HG02642 (cell line): ENCODE results near the gene GFPT2.

Experiments used
- ATAC-seq: cut with Tn5 transposase; IDR thresholded peaks from one replicate; pipeline ENCODE4 v1.9.1; 2021; ENCODE audit warnings: mild to moderate bottlenecking; ENCODE audit not compliant: unreplicated experiment, poor library complexity

Gene GFPT2

DNA sequence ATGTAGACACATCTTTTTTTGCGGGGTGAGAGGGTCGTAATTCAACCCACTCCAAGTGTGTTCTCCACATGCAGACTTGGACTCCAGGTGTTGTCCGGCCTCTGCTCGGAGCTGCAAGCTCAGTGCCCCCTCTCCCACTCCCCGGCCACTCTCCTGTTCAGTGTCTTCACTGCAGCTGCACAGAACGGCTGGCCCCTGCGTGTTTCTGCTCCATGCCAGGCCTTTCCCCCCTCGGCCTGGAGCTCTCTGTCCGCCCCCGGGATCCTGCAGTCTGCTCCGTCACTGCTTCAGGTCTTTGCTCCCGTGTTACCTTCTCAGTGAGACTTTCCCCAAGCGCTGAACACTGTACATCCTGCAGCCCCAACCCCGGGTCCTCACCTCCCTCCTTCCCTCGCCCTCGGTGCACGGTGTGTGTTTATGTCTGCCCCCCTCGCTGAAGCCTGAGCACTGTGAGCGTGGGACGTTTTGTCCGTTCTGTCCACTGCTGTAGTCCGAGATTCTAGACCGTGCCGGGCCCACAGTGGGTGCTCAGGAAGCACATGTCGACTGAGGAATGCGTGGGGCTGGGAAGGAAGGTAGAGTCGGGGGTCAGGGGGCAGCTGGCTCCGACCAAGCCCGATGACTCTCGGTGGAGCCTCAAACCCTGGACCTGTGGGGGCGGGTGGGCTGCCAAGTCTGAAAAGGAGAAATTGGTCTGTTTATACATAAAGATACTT lies 26.4 kb upstream of the GFPT2 start:
- no peak for ATAC-seq

DNA sequence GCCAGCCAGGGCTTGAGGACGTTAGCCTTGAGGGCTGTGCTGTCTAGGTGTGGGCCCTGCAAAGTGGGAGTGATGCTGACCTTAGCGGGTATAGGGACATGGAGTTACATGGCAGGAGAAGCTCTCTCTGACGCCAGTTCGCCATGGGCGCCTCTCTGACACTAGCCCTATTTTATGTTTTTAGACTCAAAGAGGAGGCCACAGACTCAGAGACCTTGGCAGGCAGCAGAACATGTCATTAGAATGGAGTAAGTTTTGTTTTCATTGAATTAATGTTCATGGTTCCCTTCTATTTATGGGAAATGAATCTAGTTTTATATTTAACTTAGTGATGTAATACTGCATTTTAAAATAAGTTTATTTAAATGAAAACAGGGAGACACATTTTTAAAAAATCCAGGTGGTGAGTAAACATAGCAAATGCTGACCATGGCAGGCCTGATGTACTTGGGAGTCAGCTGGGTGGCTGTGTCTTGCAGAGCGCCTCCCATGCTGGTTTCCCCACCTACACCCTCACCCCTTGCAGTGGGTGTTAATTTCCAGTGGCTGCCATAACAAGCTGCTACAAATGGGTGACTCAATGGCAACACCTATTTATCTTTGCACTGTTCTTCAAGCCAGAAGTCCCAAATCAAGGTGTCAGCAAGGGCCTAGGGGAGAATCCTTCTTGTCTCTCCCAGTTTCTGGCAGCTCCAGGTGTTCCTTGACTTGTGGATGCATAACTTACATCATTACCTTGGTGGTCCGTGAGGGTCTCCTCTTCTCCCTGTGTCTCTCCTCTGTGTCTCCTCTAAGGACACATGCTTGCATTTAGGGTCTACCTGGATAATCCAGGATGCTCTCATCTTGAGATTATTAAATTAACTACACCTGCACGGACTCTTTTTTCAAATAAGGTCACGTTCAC lies 25.6 kb upstream of the GFPT2 start:
- no peak for ATAC-seq

DNA sequence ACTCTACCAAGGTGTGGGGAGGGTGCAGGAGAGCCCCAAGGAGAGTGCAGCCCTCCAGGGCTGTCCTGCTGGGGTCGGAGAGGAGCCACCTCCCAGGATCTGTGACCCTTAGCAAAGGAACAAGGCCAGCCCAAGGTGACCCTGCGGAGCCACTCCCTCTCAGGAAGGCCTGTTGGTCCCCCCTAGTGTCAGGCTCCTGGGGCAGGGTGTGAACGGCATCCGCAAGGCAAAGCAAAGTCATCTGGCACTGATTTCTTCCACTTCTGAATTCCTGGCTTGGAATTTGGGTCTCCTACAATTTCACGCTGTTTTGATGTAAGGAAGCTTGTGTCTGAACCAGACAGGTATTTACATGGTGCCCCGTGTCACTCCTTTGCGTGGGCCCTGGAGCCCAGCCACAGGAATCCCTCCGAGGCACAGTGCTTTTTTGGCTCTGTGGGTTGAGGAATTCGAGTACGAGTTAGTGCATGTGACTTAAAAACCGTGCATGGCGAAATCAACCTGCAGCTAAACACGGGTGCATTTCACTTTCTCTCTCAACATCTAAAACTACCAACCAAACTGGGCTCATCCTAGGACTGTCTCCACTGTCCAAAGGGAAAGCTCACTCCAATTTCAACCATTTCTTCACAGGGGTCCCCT lies 24.5 kb upstream of the GFPT2 start:
- no peak for ATAC-seq

DNA sequence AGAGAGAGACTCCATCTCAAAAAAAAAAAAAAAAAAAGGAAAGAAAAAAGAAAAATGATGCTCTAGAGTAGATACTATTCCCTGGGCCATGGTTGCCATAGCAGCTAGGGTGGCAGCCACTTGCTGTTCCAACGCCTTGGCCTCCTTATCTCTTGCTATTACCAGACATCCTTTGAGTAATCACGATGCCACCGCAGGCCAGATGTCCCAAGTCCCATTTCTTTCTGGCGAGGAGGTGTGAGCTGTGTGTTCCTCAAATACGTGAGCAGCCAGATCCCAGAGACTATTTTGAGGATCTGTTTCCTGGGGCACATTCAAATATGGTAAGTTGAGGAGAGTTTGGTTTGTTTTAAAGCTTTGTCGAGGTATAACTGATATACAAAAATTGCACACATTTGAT lies 23.4 kb upstream of the GFPT2 start:
- ATAC-seq = no peak

DNA sequence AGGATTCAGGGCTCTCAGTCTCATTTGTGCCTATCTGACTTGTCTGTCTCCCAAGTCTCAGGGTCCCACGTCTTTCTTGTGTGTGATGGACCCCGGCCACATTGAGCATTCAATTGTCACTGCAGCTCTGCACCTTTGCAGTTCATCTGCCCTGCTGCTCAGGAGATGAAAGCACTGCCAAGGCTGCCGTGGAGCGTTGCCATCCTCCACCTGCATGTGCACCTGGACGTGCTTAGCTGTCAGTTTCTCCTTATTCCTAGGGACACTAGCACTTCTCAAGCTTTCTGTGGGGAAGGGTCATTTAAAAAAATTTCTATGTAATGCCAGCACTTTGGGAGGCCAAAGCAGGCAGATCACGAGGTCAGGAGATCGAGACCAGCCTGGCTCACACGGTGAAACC lies 22.8 kb upstream of the GFPT2 start:
- no peak for ATAC-seq

DNA sequence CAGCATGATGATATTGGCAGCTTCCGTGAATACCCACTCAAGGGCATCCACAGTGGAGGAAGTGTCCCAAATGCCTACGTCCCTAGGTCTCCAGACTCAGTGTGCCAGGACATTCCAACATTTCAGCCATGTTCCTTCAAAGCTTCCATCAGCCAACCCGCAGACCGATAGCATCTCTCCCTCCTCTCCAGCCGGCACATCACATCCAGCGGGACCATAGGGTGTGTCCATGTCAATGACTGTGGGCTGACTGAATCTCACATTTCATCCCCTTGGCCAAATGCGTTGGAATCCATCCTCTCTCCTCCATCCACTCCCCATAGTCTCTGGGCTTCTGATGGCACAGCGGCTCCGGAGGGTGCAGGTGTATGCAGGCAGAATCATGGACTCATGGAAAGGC lies 22.2 kb upstream of the GFPT2 start:
- ATAC-seq = no peak

DNA sequence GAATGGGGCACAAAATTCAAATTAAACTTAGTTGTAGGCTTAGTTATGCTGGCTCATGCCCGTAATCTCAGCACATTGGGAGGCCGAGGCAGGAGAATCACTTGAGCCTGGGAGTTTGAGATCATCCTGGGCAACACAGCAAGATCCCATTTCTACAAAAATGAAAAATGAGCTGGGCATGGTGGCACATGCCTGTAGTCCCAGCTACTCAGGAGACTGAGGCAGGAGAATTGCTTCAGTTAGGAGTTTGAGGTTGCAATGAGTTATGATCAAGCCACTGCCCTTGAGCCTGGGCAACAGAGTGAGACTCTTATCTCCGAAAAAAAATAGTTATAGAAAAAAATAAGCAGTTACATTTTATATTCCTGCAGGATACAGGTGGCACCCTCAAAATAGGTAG lies 20.7 kb upstream of the GFPT2 start:
- no peak for ATAC-seq

DNA sequence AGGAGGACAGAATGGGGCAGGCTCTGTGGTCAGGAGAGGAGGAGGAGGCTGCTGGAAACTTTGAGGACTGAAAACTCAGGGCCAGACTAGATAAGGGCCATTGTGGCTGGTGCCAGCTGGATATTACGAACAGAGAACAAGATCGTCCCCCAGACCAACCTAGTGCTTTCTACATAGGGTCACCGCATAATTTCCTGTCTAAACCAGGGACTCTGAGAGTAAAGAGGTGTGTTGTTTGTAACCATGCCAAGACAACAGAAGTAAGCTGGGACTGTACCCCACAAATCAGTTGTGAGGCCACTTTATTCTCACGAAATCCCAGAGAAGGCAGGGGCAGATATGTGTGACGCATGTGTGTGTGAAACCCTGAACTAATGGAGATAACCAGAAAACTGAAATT lies 20.3 kb upstream of the GFPT2 start:
- ATAC-seq = no peak

DNA sequence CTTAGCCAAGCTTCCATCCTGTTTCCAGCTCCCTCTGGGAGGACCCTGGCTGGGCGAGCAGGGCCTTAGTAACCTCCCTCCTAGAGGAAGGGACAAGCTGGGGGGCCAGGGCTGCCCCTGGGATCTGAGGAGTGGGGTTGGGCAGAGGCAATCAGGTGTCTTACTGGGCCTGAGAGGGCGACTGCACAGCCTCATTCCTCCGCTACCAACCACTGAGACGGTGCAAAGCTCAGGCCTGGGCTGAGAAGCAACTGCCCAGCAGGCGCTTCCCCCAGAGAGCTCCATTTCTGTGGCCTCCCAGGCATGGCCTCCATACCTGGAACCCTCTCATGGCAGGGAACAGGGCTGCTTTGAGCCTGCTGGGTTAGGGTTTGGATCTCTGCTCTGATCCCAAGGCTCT lies 18.8 kb upstream of the GFPT2 start:
- ATAC-seq = no peak

DNA sequence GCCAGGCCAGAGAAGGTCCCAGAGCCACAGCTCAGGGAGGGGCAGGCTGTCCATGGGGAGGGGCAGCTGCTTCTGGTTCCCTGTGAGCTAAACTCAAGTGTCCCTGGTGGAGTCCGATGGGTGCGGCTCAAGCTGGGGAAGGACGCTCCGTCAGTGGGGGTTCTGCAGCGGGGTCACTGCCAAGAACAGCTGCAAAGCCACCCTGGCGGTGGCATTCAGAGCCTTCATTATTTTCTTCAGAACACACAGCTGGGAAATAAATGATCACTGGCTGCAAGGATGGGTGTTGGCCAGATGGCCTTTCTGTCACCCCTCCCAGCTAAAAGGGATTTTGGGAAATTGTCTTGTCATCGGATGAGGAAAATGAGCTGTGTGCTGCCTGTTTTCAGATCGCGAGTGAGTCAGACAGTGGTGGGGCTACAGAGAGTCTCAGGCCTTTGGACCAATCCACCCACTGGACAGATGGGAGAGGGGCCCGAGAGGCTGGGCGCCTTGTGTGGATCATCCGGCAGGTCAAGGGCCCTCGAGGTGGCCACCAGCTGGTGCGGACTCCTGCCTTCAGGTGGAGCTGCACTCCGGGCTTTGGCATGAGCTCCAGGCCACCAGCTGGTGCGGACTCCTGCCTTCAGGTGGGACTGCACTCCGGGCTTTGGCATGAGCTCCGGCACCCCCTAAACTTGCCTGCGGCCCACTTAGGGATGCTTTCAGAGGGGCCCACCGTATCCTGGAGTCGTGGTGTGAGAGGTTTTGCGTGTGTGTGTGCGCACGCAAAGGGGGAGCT lies 17.9 kb upstream of the GFPT2 start:
- ATAC-seq = no peak

DNA sequence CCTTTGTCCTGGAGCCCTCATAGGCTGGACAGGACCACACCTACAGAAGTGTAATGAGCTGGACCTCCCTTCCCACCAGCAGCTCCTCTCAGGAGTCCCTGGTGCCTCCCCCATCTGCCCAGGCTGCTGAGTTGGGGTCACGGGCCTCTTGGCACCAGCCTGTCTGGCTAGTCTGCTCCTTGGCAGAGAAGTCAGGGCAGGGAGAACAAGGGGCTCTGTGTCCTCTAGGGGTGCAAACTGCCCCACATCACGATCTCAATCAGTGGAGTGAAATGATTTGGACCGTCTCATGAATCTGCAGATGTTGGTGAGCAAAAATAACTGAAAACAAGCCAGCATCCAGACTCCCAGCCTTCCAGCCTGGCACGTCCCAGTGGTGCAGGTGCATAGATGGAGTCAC lies 14.9 kb upstream of the GFPT2 start:
- no peak for ATAC-seq

DNA sequence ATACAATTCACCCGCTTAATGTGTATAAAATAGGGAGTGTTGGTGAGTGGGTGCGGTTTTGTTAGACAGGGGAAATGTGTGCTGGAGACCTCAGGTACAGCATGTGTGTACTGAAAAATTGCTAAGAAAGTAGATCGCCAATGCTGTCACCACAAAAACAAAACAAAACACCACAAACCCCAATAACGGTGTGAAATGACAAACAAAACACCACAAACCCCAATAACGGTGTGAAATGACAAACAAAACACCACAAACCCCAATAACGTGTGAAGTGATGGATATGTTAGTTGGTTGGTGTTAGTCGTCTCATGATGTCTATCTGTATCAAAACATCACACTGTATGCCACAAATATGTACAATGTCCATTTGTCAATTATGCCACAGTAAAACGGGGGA lies 14.2 kb upstream of the GFPT2 start:
- ATAC-seq = no peak

DNA sequence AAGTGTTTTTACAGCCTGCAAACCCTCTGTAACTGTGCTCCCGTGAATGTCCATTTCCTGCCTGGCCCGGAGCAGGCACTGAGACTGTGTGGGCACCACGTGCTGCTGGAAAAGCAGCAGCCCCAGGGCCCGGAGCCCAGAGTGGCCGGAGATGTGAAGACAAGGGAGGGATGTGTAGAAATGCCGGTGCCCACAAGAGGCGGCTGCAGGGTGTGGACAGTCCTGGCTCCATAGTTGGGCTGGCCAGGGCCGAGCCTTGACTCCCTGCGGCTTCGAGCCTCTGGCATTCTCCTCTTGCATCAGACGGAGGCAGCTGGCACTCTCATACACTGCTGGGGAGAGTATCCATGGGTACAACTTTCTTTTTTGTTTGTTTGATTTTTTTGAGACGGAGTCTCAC lies 13.2 kb upstream of the GFPT2 start:
- ATAC-seq = no peak

DNA sequence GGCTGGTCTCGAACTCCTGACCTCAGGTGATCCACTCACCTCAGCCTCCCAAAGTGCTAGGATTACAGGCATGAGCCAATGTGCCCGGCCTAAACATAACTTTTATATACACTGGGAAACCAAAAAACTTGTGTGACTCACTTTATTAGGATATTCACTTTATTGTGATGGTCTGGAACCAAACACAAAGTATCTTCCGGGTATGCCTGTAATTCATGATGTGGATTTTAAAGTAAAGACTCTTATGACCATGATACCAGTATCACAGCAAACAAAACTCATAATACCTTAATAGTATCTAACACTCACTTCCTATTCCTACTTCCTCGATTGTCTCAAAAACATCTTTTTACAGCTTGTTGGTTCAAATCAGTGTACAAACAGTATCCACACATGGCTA lies 12.7 kb upstream of the GFPT2 start:
- ATAC-seq = no peak

DNA sequence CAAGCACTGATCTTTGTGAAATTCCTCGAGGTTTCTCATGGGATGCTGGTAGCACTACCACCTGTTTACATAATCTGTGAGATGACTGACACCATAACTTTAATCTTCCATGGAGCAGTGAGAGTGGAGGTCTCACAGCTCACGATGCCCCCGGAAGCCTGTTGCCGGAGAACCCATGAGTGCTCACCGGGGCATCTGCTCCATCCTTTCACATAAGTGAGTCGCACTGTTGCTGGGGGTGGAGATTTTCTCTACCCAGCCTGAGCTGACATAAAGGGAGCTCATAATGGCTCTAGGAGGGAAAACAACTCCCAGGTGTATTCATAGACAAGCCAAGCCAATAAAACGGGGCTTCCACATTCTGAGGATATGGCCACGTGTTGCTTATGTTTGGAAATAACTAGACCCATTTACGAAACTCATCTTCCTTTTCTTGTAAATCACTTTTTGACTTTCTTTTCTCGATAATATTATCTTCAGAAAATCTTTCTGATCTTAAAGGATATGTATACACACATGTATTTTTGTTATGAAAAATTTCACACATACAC lies 11.2 kb upstream of the GFPT2 start:
- ATAC-seq = no peak

DNA sequence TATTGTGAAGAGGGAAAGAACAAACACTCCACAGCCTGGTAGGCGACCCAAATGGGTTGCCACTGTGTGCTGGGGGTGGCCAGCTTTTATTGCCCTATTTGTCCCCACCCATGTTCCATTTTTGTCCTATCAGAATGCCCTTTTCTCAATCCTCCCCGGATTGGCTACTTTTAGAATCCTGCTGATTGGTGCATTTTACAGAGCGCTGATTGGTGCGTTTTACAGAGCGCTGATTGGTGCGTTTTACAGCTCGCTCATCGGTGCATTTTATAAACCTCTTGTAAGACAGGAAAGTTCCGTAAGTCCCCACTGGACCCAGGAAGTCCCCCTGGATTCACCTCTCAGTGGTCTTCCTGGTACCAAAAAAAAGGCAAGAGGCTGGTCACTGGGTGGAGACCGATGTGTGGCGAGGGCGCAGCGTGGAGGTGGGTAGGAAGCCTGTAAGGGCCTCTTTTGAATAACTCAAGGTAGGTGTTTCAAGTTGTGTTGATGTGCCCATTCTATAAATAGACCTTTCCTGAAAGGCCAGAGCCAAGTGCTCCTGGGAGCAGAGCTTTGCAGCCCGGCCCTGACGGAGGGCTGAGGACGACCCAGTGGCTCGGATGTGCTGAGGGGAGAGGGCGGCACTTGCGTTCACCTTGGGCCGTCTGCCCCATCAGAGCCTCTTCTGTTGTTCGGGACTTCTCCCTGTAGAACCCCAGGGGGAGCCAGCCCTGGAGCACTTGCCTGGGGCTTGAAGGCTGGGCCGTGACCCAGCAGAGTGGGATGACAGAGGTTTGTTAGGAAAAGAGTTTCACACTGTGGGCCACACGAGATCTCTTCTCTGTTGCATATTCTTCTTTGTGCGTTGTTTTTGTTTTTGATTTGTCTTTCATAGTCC lies 7.2 kb upstream of the GFPT2 start:
- no peak for ATAC-seq

DNA sequence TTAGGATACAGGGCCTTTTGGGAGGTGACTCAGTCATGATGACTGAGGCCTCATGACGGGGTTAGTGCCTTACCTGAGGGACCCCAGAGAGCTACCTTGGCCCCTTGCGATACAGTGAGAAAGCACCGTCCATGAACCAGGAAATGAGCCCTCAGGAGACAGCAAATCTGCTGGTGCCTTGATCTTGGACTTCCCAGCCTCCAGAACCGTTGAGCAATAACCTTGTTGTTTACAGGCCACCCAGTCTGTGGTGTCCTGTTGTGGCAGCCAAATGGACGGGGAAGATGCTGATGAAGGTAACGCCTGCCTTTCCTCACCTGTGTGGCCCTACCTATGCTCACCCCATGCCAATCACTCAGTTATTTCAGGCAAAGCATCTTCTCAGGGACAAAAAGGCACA lies 5.6 kb upstream of the GFPT2 start:
- no peak for ATAC-seq

DNA sequence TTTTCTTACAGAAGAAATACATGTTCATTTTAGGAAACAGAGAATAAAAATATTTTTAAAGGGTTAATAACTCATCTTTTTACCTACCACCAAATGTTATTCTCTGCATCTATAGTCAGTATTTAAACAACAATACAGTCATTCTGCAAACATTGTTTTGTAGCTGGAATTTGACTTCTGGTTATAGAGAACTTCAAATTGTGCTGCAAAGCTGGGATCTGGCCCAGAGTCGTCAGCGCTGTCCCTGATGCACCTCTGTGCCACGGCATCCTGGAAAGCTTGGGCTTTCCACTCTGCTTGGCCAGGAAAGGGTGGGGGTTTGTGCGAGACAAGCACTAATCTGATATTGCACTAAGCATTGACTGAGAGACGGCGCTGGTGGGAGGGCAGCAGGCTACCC lies 5.0 kb upstream of the GFPT2 start:
- ATAC-seq = no peak

DNA sequence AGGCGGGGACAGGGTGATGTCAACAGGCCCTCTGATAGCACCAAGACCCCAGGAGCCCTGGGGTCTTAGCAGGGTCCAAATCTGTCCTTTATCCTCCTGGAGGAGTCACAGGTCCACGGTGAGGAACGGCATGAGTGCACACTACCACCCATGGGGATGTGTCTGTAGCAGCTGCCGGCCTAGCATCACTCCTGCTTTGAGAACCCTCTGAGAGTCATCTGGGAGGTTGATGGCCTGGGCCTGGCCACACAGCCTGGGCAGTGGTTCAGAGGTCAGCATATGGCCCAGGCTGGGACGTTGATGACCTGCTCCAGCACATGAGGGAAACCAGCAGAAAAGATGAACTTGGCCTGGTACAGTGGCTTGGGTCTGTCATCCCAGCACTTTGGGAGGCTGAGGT lies 1.8 kb upstream of the GFPT2 start:
- no peak for ATAC-seq
